ENCODE data around the gene USHBP1.

DNA sequence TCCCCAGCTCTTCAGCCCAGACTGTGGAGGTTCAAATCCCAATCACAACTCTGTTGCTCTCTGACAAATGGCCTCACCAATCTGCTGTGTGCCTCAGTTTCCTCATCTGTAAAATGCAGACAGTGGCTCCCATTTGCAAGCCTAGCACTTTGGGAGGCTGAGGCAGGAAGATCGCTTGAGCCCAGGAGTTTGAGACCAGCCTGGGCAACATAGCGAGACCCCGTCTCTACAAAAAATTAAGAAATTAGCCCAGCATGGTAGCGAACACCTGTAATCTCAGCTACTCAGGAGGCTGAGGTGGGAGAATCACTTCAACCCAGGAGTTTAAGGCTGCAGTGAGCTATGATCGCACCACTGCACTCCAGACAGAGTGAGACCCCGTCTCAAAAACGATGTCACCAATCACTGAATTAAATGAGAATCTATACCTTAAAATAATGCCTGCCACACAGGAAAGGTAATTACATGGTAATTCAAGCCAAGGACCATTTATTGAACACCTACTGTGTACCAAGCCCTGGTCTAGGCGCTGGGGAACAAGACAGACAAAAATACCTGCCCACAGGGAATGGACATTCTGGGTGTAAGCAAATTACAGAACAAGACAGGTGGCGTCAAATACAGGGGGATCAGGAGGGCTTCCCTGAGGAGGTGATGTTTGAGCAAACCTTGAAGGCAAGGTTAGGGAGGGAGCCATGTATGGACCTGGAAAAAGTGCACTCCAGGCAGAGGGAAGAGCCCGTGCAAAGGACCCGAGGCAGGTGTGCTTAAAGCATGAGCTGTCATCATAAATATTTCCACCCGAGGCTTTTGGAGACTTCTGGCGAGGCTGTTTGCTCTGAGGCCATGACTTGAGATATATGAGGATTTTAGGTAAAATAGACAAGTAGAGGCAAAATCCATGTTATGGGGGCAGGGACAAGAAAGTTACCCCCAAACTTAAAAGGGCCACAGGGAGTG, 26.5 kb downstream of the USHBP1 start:
- TF ChIP-seq POLR2A (IDR thresholded peaks at IDR 0.05), result no peak
- TF ChIP-seq, protein P1, sequence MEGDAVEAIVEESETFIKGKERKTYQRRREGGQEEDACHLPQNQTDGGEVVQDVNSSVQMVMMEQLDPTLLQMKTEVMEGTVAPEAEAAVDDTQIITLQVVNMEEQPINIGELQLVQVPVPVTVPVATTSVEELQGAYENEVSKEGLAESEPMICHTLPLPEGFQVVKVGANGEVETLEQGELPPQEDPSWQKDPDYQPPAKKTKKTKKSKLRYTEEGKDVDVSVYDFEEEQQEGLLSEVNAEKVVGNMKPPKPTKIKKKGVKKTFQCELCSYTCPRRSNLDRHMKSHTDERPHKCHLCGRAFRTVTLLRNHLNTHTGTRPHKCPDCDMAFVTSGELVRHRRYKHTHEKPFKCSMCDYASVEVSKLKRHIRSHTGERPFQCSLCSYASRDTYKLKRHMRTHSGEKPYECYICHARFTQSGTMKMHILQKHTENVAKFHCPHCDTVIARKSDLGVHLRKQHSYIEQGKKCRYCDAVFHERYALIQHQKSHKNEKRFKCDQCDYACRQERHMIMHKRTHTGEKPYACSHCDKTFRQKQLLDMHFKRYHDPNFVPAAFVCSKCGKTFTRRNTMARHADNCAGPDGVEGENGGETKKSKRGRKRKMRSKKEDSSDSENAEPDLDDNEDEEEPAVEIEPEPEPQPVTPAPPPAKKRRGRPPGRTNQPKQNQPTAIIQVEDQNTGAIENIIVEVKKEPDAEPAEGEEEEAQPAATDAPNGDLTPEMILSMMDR (IDR thresholded peaks at IDR 0.05), result no peak

Data from transverse colon (tissue), 3 donors.